GM23248 (cell line): ENCODE measurements around the gene ZDHHC20.

Experiments used
- EZH2 ChIP-seq: fragments of 200-600 bp; sonication (generic); IDR thresholded peaks from 2 replicates; pipeline ENCODE4 v1.6.1; 2018; ENCODE audit warnings: antibody characterized with exemption, mild to moderate bottlenecking; ENCODE audit not compliant: insufficient read depth, poor library complexity, severe bottlenecking
- EZH2phosphoT487 ChIP-seq: fragments of 200-600 bp; sonication (generic); IDR thresholded peaks from 2 replicates; pipeline ENCODE4 v1.6.1; 2018; ENCODE audit warnings: antibody characterized with exemption, moderate library complexity, mild to moderate bottlenecking, low read depth; ENCODE audit not compliant: insufficient read depth

DNA sequence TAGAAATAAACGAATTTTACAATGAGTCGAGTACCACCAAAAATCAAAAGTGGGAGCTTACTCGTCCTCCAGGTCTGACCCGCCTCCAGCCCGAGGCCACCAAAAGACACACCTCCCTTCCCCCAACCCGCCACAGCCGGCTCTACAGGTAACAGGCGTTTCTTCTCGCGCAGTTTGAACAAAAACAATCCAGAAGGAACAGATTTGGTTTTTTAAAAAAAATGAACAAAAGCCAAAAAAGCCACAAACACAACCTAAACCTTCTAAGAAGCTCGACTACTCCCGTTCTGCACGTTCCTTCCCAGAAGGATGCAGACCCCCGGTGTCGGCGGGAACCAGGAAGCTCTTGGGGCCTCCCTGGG is 671 bp downstream of the ZDHHC20 start:
- TF ChIP-seq EZH2 (no peak), EZH2phosphoT487 (no peak)
